ENCODE measurements around the gene SRP68. TPM values are rescaled to one million over a fixed set of nuclear protein-coding genes. Genes with fewer than 3 reads are reported as not detected.

SRP68 gene
- total and polyA plus RNA-seq, 2 donors (not counting 1 experiment from before 2014, with no cell fraction given): 29.6 to 82.3 TPM

- peaks cover 0 to 43% of the 10 kb centered on the region in 2 experiments for H3K36me3 ChIP-seq (replicated peaks in 1 of 2; ENCODE audit: control extremely low read depth in 1 of 2, control insufficient read depth in 1 of 2, extremely low read depth in 1 of 2, insufficient read depth in 2 of 2, low read length in 1 of 2)
- DNase-seq: no peak
- no peak overlapping the region for H3K4me3 ChIP-seq (ENCODE audit: control extremely low read depth in 1 of 5, extremely low read depth in 1 of 5, insufficient read depth in 1 of 5, low read depth in 2 of 5, low read length in 4 of 5)
- H3K27ac ChIP-seq (ENCODE audit: low read length in 2 of 2): no peak overlapping the region
- ChIA-PET POLR2A (no interaction called here), CTCF (interaction anchor here (1.3 kb wide), 1 partner anchor 197 kb away, joined by 3 read pairs; no protein-coding TSS in a partner anchor)
- H4K20me1 ChIP-seq (ENCODE audit: control insufficient read depth, insufficient read depth, low read length, poor library complexity, severe bottlenecking): no peaks in the 10 kb centered on the region
- Mint-ChIP-seq H3K27me3 (peaks cover 8% of the 10 kb centered on the region), H3K9me3 (ENCODE audit: insufficient read depth) (no peaks in the 10 kb centered on the region), H3K27ac (no peak overlapping the region), H3K4me1 (peaks cover 12% of the 10 kb centered on the region), H3K4me3 (no peak overlapping the region)
- H3K79me2 ChIP-seq (ENCODE audit: control insufficient read depth, insufficient read depth, low read length): no peaks in the 10 kb centered on the region
- peaks cover 0 to 22% (median 15%) of the 10 kb centered on the region in 4 experiments for H3K27me3 ChIP-seq (replicated peaks in 1 of 4; ENCODE audit: control extremely low read depth in 1 of 4, control insufficient read depth in 3 of 4, insufficient read depth in 4 of 4, low read length in 3 of 4)
- peaks cover 16% of the 10 kb centered on the region in 2 donors for H3K4me1 ChIP-seq (ENCODE audit: control insufficient read depth in 2 of 2, insufficient read depth in 2 of 2, low read length in 2 of 2)
- 96% methylated on average over 17 of the region's 20 CpGs for WGBS (ENCODE audit: insufficient coverage)
- H3K4me2 ChIP-seq (replicated peaks; ENCODE audit: low read depth, low read length, poor library complexity, severe bottlenecking): no peak overlapping the region
- no peak overlapping the region for H2AFZ ChIP-seq (ENCODE audit: insufficient read depth, low read depth, low read length, poor library complexity, severe bottlenecking)
- intact Hi-C loops (cut with micrococcal nuclease): no loop called here
- H3K9ac ChIP-seq (ENCODE audit: low read length): no peak overlapping the region
- no peak for TF ChIP-seq EZH2 (IDR thresholded peaks at IDR 0.05; ENCODE audit: borderline replicate concordance, insufficient read depth, low read depth, low read length, poor library complexity, severe bottlenecking)
- no peak for TF ChIP-seq CTCF (IDR thresholded peaks at IDR 0.05)
- ATAC-seq (ENCODE audit: low read depth): no peak
- H3K9me3 ChIP-seq (ENCODE audit: control extremely low read depth in 1 of 3, control insufficient read depth in 2 of 3, insufficient read depth in 1 of 3, low read length in 2 of 3): no peaks in the 10 kb centered on the region
These were observed 10.3 kb upstream of the SRP68 start for GRCh38 chr17:76082326-76083251.
